WTC11 (cell line): ENCODE measurements around the gene MGMT. TPM values are rescaled to one million over a fixed set of nuclear protein-coding genes. Genes with fewer than 3 reads are reported as not detected.
A peak's percentile ranks its signal among the peaks of the same experiment; 100 is the strongest.

Experiments
- ATAC-seq: fragments of 200-7000 bp; cut with Tn5 transposase; 2 replicates; pipeline ENCODE4 v1.10.0; 2021; ENCODE audit warnings: mild to moderate bottlenecking, moderate library complexity
- CTCF ChIA-PET: fragments of 300-600 bp; sonication (Branson Sonifier 250); formaldehyde crosslinking; loops from one replicate; lab custom pipeline; 2021; ENCODE audit warnings: antibody characterized with exemption; lab: Charles Lee
- POLR2A ChIA-PET: fragments of 350-600 bp; sonication (Branson Sonifier 250); formaldehyde crosslinking; loops from one replicate; lab custom pipeline; 2021; ENCODE audit warnings: antibody characterized with exemption; lab: Charles Lee
- DNase-seq: peaks from one replicate; pipeline ENCODE4 v3.0.0; 2021; ENCODE audit warnings: low spot score
- H3K27ac Mint-ChIP-seq: 2 replicates; pipeline ENCODE4 v1.8.0; 2021; ENCODE audit warnings: mixed read lengths
- H3K27me3 Mint-ChIP-seq: 2 replicates; pipeline ENCODE4 v1.8.0; 2021; ENCODE audit warnings: low read depth, mild to moderate bottlenecking, moderate library complexity, mixed read lengths
- H3K36me3 Mint-ChIP-seq: 2 replicates; pipeline ENCODE4 v1.8.0; 2021; ENCODE audit warnings: mixed read lengths
- H3K4me1 Mint-ChIP-seq: 2 replicates; pipeline ENCODE4 v1.8.0; 2022; ENCODE audit warnings: mixed read lengths
- H3K4me3 Mint-ChIP-seq: 2 replicates; pipeline ENCODE4 v1.8.0; 2021; ENCODE audit warnings: mild to moderate bottlenecking, moderate library complexity, mixed read lengths
- H3K9me3 Mint-ChIP-seq: 2 replicates; pipeline ENCODE4 v1.8.0; 2021; ENCODE audit warnings: mixed read lengths
- ERG ChIP-seq: fragments of 250-450 bp; sonication (Bioruptor Pico); IDR thresholded peaks from 2 replicates; pipeline ENCODE4 v1.8.0; 2021; ENCODE audit warnings: mild to moderate bottlenecking
- FOXP1 ChIP-seq: sonication (generic); formaldehyde crosslinking; IDR thresholded peaks from 2 replicates; pipeline ENCODE4 v1.8.0; 2022; ENCODE audit warnings: missing genetic modification reagents, mild to moderate bottlenecking, moderate library complexity, borderline replicate concordance
- HMGXB4 ChIP-seq: sonication (generic); formaldehyde crosslinking; IDR thresholded peaks from 2 replicates; pipeline ENCODE4 v1.8.1; 2023; ENCODE audit warnings: mild to moderate bottlenecking, moderate library complexity, missing genetic modification reagents
- IRF1 ChIP-seq: sonication (generic); formaldehyde crosslinking; IDR thresholded peaks from 2 replicates; pipeline ENCODE4 v1.8.0; 2023; ENCODE audit warnings: missing genetic modification reagents
- IRF2 ChIP-seq: sonication (generic); formaldehyde crosslinking; IDR thresholded peaks from 2 replicates; pipeline ENCODE4 v1.8.0; 2022; ENCODE audit warnings: low read depth, missing genetic modification reagents, borderline replicate concordance
- MAX ChIP-seq: sonication (generic); formaldehyde crosslinking; IDR thresholded peaks from 2 replicates; pipeline ENCODE4 v1.8.0; 2022; ENCODE audit warnings: mild to moderate bottlenecking, missing genetic modification reagents
- MLX ChIP-seq: sonication (generic); formaldehyde crosslinking; IDR thresholded peaks from 2 replicates; pipeline ENCODE4 v1.8.1; 2023; ENCODE audit warnings: mild to moderate bottlenecking, missing genetic modification reagents, moderate library complexity
- NR1H2 ChIP-seq: sonication (generic); formaldehyde crosslinking; IDR thresholded peaks from 2 replicates; pipeline ENCODE4 v1.9.0; 2021; ENCODE audit warnings: mild to moderate bottlenecking, moderate library complexity, missing genetic modification reagents
- NR2C2 ChIP-seq: sonication (generic); formaldehyde crosslinking; IDR thresholded peaks from 2 replicates; pipeline ENCODE4 v1.8.0; 2022; ENCODE audit warnings: mild to moderate bottlenecking, missing genetic modification reagents
- PRDM15 ChIP-seq: sonication (generic); formaldehyde crosslinking; IDR thresholded peaks from 2 replicates; pipeline ENCODE4 v1.8.0; 2022; ENCODE audit warnings: missing genetic modification reagents
- USF1 ChIP-seq: sonication (generic); formaldehyde crosslinking; IDR thresholded peaks from 2 replicates; pipeline ENCODE4 v1.8.0; 2022; ENCODE audit warnings: mild to moderate bottlenecking, missing genetic modification reagents
- ZBTB43 ChIP-seq: sonication (generic); formaldehyde crosslinking; IDR thresholded peaks from 2 replicates; pipeline ENCODE4 v1.8.1; 2023; ENCODE audit warnings: mild to moderate bottlenecking, missing genetic modification reagents
- ZNF138 ChIP-seq: sonication (generic); formaldehyde crosslinking; conservative IDR thresholded peaks from 2 replicates; pipeline ENCODE4 v1.8.1; 2022; ENCODE audit warnings: mild to moderate bottlenecking, moderate library complexity, missing genetic modification reagents
- ZNF263 ChIP-seq: sonication (generic); formaldehyde crosslinking; IDR thresholded peaks from 2 replicates; pipeline ENCODE4 v1.8.1; 2022; ENCODE audit warnings: low read depth, mild to moderate bottlenecking, moderate library complexity, missing genetic modification reagents
- ZNF512 ChIP-seq: sonication (generic); formaldehyde crosslinking; IDR thresholded peaks from 2 replicates; pipeline ENCODE4 v1.8.1; 2022; ENCODE audit warnings: missing genetic modification reagents, borderline replicate concordance
- total RNA-seq: library from RNA; stranded (reverse); gene quantifications from 3 replicates; pipeline ENCODE4 v1.2.3, GENCODE V29; 2021

Gene MGMT
- total RNA-seq, 1 experiment from 2014 or later = 11.8 TPM

- peak; percentile 2 for DNase-seq
- no peaks in the 10 kb centered on the region for H3K27me3 Mint-ChIP-seq
- ChIA-PET POLR2A (no interaction called here), CTCF (no interaction called here)
- TF ChIP-seq ZNF263 (CRISPR knock-in tag) = no peak
- no peak for TF ChIP-seq NR1H2
- TF ChIP-seq HMGXB4 = no peak
- no peak for ATAC-seq
- H3K27ac Mint-ChIP-seq = no peak overlapping the region
- H3K4me3 Mint-ChIP-seq = no peak overlapping the region
- peaks cover 26% of the 10 kb centered on the region for H3K36me3 Mint-ChIP-seq
- H3K9me3 Mint-ChIP-seq = peaks cover 34% of the 10 kb centered on the region
- H3K4me1 Mint-ChIP-seq = peaks cover 8% of the 10 kb centered on the region; the same call in 1 of the 2 replicates
Measured at GRCh38 chr10:129756912-129757901, 290.2 kb downstream of the MGMT start.

GRCh38 chr10:129758207-129759021 lies 291.4 kb downstream of the MGMT start:
- Mint-ChIP-seq H3K27ac (no peak overlapping the region), H3K4me1 (peaks cover 13% of the 10 kb centered on the region), H3K4me3 (no peak overlapping the region), H3K9me3 (peaks cover 22% of the 10 kb centered on the region), H3K36me3 (peaks cover 20% of the 10 kb centered on the region), H3K27me3 (no peaks in the 10 kb centered on the region)
- POLR2A ChIA-PET = no interaction called here
- CTCF ChIA-PET = interaction anchor here (0.9 kb wide), 1 partner anchor 8 kb away, joined by 3 read pairs; no protein-coding TSS in a partner anchor
- ATAC-seq (no peak), DNase-seq (peak; percentile 3)
- TF ChIP-seq ZNF138 (no peak), IRF2 (CRISPR knock-in tag) (no peak), USF1 (no peak), ZBTB43 (no peak), NR2C2 (CRISPR knock-in tag) (no peak), MAX (CRISPR knock-in tag) (no peak), ERG (no peak), MLX (no peak), IRF1 (no peak), FOXP1 (no peak), ZNF512 (CRISPR knock-in tag) (no peak), PRDM15 (CRISPR knock-in tag) (no peak)
